Measurements from ENCODE around the gene VAV2. TPM values are rescaled to one million over a fixed set of nuclear protein-coding genes. Genes with fewer than 3 reads are reported as not detected.

VAV2 gene
- polyA plus RNA-seq, 1 of the 3 experiments (the other 2 are of a cell fraction) = 14.9 TPM

- Histone ChIP-seq H3F3A (replicated peaks; ENCODE audit: insufficient read depth) (no peaks in the 10 kb centered on the region), H3K27me3 (ENCODE audit: insufficient read depth) (no peaks in the 10 kb centered on the region), H3K27ac (ENCODE audit: low read depth in 2 of 2, low read length in 1 of 2) (no peak overlapping the region; a peak in 1 of 4 replicates), H3K79me2 (ENCODE audit: insufficient read depth) (peaks cover 100% of the 10 kb centered on the region), H3K4me3 (ENCODE audit: low read depth in 2 of 2, low read length in 1 of 2) (no peak overlapping the region), H2AFZ (ENCODE audit: low read depth) (no peak overlapping the region), H3K9me3 (no peaks in the 10 kb centered on the region), H3K4me2 (no peak overlapping the region), H3K9me2 (no peaks in the 10 kb centered on the region), H4K20me1 (ENCODE audit: insufficient read depth) (peaks cover 98% of the 10 kb centered on the region), H3K36me3 (replicated peaks in 1 of 2; ENCODE audit: control insufficient read depth in 1 of 2, insufficient read depth in 2 of 2, low read length in 1 of 2) (no peaks in the 10 kb centered on the region), H3K4me1 (ENCODE audit: control insufficient read depth in 1 of 2, insufficient read depth in 2 of 2, low read depth in 1 of 2, low read length in 1 of 2) (peaks cover 0 to 32% of the 10 kb centered on the region in 2 experiments; a peak in 1 of 4 replicates), H3K9ac (no peak overlapping the region)
- no peak for TF ChIP-seq RCOR1 (IDR thresholded peaks at IDR 0.05; ENCODE audit: low read length)
- TF ChIP-seq SMC3 (IDR thresholded peaks at IDR 0.05; ENCODE audit: low read depth, low read length) = no peak
- no peak for TF ChIP-seq USF1 (IDR thresholded peaks at IDR 0.05; ENCODE audit: borderline replicate concordance, low read depth)
- TF ChIP-seq, protein P1, sequence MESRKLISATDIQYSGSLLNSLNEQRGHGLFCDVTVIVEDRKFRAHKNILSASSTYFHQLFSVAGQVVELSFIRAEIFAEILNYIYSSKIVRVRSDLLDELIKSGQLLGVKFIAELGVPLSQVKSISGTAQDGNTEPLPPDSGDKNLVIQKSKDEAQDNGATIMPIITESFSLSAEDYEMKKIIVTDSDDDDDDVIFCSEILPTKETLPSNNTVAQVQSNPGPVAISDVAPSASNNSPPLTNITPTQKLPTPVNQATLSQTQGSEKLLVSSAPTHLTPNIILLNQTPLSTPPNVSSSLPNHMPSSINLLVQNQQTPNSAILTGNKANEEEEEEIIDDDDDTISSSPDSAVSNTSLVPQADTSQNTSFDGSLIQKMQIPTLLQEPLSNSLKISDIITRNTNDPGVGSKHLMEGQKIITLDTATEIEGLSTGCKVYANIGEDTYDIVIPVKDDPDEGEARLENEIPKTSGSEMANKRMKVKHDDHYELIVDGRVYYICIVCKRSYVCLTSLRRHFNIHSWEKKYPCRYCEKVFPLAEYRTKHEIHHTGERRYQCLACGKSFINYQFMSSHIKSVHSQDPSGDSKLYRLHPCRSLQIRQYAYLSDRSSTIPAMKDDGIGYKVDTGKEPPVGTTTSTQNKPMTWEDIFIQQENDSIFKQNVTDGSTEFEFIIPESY (IDR thresholded peaks at IDR 0.05; ENCODE audit: borderline replicate concordance, low read depth) = no peak
- no peak for TF ChIP-seq SIN3A (IDR thresholded peaks at IDR 0.05; ENCODE audit: borderline replicate concordance, low read depth, low read length)
- TF ChIP-seq CHD2 (IDR thresholded peaks at IDR 0.05; ENCODE audit: low read length, partially characterized antibody) = no peak
- no peak for TF ChIP-seq NFIC (IDR thresholded peaks at IDR 0.05; ENCODE audit: borderline replicate concordance)
- no peak for TF ChIP-seq EP300 (IDR thresholded peaks at IDR 0.05; ENCODE audit: borderline replicate concordance in 1 of 2, low read depth in 1 of 2, low read length in 1 of 2)
- POLR2A ChIA-PET = no interaction called here
- 97% methylated on average over 21 of the region's 28 CpGs for WGBS (ENCODE audit: low lambda C conversion rate)
- peak; percentile 47 for DNase-seq
- CTCF ChIA-PET = interaction anchor here (2.9 kb wide), 1 partner anchor 12 kb away, joined by 14 read pairs; no protein-coding TSS in a partner anchor
Measured at GRCh38 chr9:133981958-133982681, 10.0 kb downstream of the VAV2 start.

DNA sequence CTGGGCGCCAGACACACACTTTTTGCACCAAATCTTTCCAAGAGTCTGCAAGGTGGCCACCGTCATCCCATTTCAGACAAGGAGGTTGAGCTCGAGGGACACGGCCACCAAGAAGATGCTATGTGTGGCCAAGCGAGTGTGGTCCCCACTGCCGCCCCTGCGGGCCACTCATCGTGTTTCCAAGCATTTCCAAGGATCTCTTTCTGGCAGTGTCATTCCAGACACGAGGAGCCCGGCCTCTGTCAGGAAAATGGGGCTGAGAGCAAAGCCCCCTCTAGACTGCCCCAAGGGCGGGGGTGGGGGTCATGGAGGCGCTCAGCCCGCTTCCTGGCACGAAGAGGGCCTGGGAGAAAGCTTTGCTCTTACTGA lies 10.6 kb downstream of the VAV2 start:
- ChIA-PET POLR2A (no interaction called here), CTCF (interaction anchor here (2.9 kb wide), 1 partner anchor 13 kb away, joined by 14 read pairs; no protein-coding TSS in a partner anchor)
- H3K27me3 ChIP-seq (ENCODE audit: insufficient read depth) = no peaks in the 10 kb centered on the region
- H3K4me2 ChIP-seq = no peak overlapping the region
- peaks cover 100% of the 10 kb centered on the region for H3K79me2 ChIP-seq (ENCODE audit: insufficient read depth)
- H3K27ac ChIP-seq (ENCODE audit: low read depth in 2 of 2, low read length in 1 of 2) = no peak overlapping the region; a peak in 1 of 4 replicates
- DNase-seq = no peak
- H3K9me3 ChIP-seq = no peaks in the 10 kb centered on the region
- peaks cover 0 to 32% of the 10 kb centered on the region in 2 experiments; a peak in 1 of 4 replicates for H3K4me1 ChIP-seq (ENCODE audit: control insufficient read depth in 1 of 2, insufficient read depth in 2 of 2, low read depth in 1 of 2, low read length in 1 of 2)
- H3K9me2 ChIP-seq = no peaks in the 10 kb centered on the region
- H3K4me3 ChIP-seq (ENCODE audit: low read depth in 2 of 2, low read length in 1 of 2) = no peak overlapping the region
- 98% methylated on average over 6 of the region's 14 CpGs for WGBS (ENCODE audit: low lambda C conversion rate)
- no peak overlapping the region for H2AFZ ChIP-seq (ENCODE audit: low read depth)
- H4K20me1 ChIP-seq (ENCODE audit: insufficient read depth) = peaks cover 99% of the 10 kb centered on the region
- H3F3A ChIP-seq (replicated peaks; ENCODE audit: insufficient read depth) = no peaks in the 10 kb centered on the region
- H3K36me3 ChIP-seq (replicated peaks in 1 of 2; ENCODE audit: control insufficient read depth in 1 of 2, insufficient read depth in 2 of 2, low read length in 1 of 2) = no peaks in the 10 kb centered on the region
- TF ChIP-seq NFIC (IDR thresholded peaks at IDR 0.05; ENCODE audit: borderline replicate concordance) (no peak), SMC3 (IDR thresholded peaks at IDR 0.05; ENCODE audit: low read depth, low read length) (no peak), NRF1 (IDR thresholded peaks at IDR 0.05; ENCODE audit: low read depth, low read length) (no peak), POLR2AphosphoS5 (IDR thresholded peaks at IDR 0.05; ENCODE audit: low read depth, low read length) (no peak), MXI1 (IDR thresholded peaks at IDR 0.05; ENCODE audit: low read depth, low read length) (no peak), JUND (IDR thresholded peaks at IDR 0.05) (no peak), ELF1 (IDR thresholded peaks at IDR 0.05) (no peak), FOSL2 (IDR thresholded peaks at IDR 0.05; ENCODE audit: borderline replicate concordance, low read depth) (no peak), TAF1 (IDR thresholded peaks at IDR 0.05; ENCODE audit: borderline replicate concordance, low read depth, low read length) (no peak), MEF2A (IDR thresholded peaks at IDR 0.05; ENCODE audit: borderline replicate concordance, low read depth) (no peak), RFX5 (IDR thresholded peaks at IDR 0.05; ENCODE audit: low read length) (no peak), TEAD4 (IDR thresholded peaks at IDR 0.05; ENCODE audit: borderline replicate concordance, insufficient read depth) (no peak), USF1 (IDR thresholded peaks at IDR 0.05; ENCODE audit: borderline replicate concordance, low read depth) (no peak), RAD21 (IDR thresholded peaks at IDR 0.05; ENCODE audit: low read length) (no peak)
- TF ChIP-seq, protein P1 (IDR thresholded peaks at IDR 0.05; ENCODE audit: borderline replicate concordance, low read depth) = no peak
- H3K9ac ChIP-seq = no peak overlapping the region

Measured in SK-N-SH (cell line).